Endothelial cell of umbilical vein (primary cell): ENCODE results near the gene PIK3AP1.

Source experiments
- EZH2 ChIP-seq: IDR thresholded peaks from 2 replicates; pipeline ENCODE4 v1.6.1; 2012; ENCODE audit warnings: borderline replicate concordance, low read depth, mild to moderate bottlenecking, moderate library complexity, low read length, inconsistent platforms; ENCODE audit not compliant: severe bottlenecking
- GATA2 ChIP-seq: IDR thresholded peaks from 2 replicates; pipeline ENCODE4 v1.7.0; 2011; ENCODE audit warnings: low read depth, mild to moderate bottlenecking, moderate library complexity, mixed read lengths, low read length; ENCODE audit not compliant: insufficient read length, insufficient read depth
- JUN ChIP-seq: IDR thresholded peaks from 2 replicates; pipeline ENCODE4 v1.6.1; 2011; ENCODE audit warnings: borderline replicate concordance, low read depth; ENCODE audit not compliant: insufficient read length, insufficient read depth
- POLR2A ChIP-seq: IDR thresholded peaks from 2 replicates; pipeline ENCODE4 v1.6.1; 2012; ENCODE audit warnings: low read depth, mild to moderate bottlenecking, control low read depth, low read length
- POLR2AphosphoS5 ChIP-seq: IDR thresholded peaks from 2 replicates; pipeline ENCODE4 v1.6.1; 2012; ENCODE audit warnings: low read depth, mild to moderate bottlenecking, control low read depth, low read length, moderate library complexity; ENCODE audit not compliant: insufficient read depth
- TF ChIP-seq, protein P1 (sequence below), 2 donors: IDR thresholded peaks; 1 replicate in 1 of 2; 2 replicates in 1 of 2; pipeline ENCODE4 v1.5.1; 2011; ENCODE audit warnings: low read length in 2 of 2, mild to moderate bottlenecking in 2 of 2, moderate library complexity in 2 of 2, control low read depth in 1 of 2, inconsistent platforms in 1 of 2, low read depth in 1 of 2; ENCODE audit not compliant: insufficient read depth in 1 of 2; ENCODE audit errors: extremely low read depth in 1 of 2
- TF ChIP-seq, protein P2 (sequence below): IDR thresholded peaks from 2 replicates; pipeline ENCODE4 v1.6.1; 2011; ENCODE audit not compliant: insufficient read depth, insufficient read length

DNA sequence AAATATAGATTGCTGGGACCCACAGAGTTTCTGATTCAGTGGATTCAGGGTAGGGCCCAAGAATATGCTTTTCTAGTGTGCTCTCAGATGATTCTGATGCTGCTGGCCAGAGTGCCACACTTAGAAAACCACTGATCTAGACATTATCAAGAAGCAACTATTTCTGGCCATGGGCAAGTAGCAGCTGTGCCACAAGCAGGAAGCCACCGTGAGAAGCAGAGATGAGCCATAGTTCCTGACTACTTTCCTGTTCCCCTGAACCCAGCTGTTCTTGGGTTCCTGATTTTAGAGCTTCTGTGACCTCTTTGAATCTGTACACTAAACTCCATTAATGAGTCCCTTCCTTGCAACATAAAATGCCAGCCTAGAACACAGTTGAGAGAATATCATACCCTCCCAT, 38.1 kb upstream of the PIK3AP1 start:
- TF ChIP-seq, protein P1, sequence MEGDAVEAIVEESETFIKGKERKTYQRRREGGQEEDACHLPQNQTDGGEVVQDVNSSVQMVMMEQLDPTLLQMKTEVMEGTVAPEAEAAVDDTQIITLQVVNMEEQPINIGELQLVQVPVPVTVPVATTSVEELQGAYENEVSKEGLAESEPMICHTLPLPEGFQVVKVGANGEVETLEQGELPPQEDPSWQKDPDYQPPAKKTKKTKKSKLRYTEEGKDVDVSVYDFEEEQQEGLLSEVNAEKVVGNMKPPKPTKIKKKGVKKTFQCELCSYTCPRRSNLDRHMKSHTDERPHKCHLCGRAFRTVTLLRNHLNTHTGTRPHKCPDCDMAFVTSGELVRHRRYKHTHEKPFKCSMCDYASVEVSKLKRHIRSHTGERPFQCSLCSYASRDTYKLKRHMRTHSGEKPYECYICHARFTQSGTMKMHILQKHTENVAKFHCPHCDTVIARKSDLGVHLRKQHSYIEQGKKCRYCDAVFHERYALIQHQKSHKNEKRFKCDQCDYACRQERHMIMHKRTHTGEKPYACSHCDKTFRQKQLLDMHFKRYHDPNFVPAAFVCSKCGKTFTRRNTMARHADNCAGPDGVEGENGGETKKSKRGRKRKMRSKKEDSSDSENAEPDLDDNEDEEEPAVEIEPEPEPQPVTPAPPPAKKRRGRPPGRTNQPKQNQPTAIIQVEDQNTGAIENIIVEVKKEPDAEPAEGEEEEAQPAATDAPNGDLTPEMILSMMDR (IDR thresholded peaks at IDR 0.05; ENCODE audit: extremely low read depth in 1 of 2, insufficient read depth in 1 of 2, low read depth in 1 of 2, low read length in 2 of 2) = no peak
- TF ChIP-seq EZH2 = no peak
- TF ChIP-seq POLR2A = no peak
- no peak for TF ChIP-seq JUN
- TF ChIP-seq GATA2 = no peak
- TF ChIP-seq POLR2AphosphoS5 = no peak
- TF ChIP-seq, protein P2, sequence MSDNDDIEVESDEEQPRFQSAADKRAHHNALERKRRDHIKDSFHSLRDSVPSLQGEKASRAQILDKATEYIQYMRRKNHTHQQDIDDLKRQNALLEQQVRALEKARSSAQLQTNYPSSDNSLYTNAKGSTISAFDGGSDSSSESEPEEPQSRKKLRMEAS = no peak
